Breast epithelium (tissue), 4 donors: ENCODE results near the gene DOK5. TPM values are rescaled to one million over a fixed set of nuclear protein-coding genes. Genes with fewer than 3 reads are reported as not detected.

Experiments
- DNase-seq, 2 donors: peaks; one replicate each; pipeline ENCODE4 v3.0.0-alpha.2; 2019; ENCODE audit warnings: low spot score in 2 of 2
- H3K27ac ChIP-seq, 2 donors: fragments of 200-600 bp; sonication (generic) in 1 of 2; one replicate each; pipeline ENCODE4 v1.5.1; 2016 to 2019; ENCODE audit warnings: mild to moderate bottlenecking in 1 of 2
- H3K27me3 ChIP-seq, 2 donors: fragments of 200-600 bp; sonication (generic) in 1 of 2; one replicate each; pipeline versions ENCODE4 v1.5.1 to v1.6.0; 2017 to 2019; ENCODE audit warnings: control low read depth in 1 of 2, mild to moderate bottlenecking in 1 of 2
- H3K36me3 ChIP-seq: fragments of 200-600 bp; one replicate; pipeline ENCODE4 v1.5.1; 2019
- H3K4me1 ChIP-seq, 2 donors: fragments of 200-600 bp; sonication (generic); one replicate each; pipeline ENCODE4 v1.5.1; 2016 to 2019; ENCODE audit warnings: control low read depth in 1 of 2
- H3K4me3 ChIP-seq, 3 donors: fragments of 200-600 bp; sonication (generic); 1 replicate in 2 of 3; 2 replicates in 1 of 3; pipeline ENCODE4 v1.5.1; 2016 to 2019; ENCODE audit warnings: mild to moderate bottlenecking in 3 of 3, moderate library complexity in 2 of 3
- H3K9me3 ChIP-seq, 2 donors: fragments of 200-600 bp; sonication (generic) in 1 of 2; one replicate each; pipeline ENCODE4 v1.5.1; 2016 to 2019; ENCODE audit warnings: control low read depth in 1 of 2
- CTCF ChIP-seq, 3 donors: fragments of 450-650 bp; IDR thresholded peaks; one replicate each; pipeline ENCODE4 v1.5.1; 2016 to 2017; ENCODE audit warnings: antibody characterized with exemption in 3 of 3, mild to moderate bottlenecking in 3 of 3, moderate library complexity in 3 of 3
- POLR2A ChIP-seq: fragments of 450-650 bp; IDR thresholded peaks from one replicate; pipeline ENCODE4 v1.6.1; 2016; ENCODE audit warnings: antibody characterized with exemption, mild to moderate bottlenecking, moderate library complexity
- POLR2AphosphoS5 ChIP-seq, 3 donors: sonication (generic); formaldehyde crosslinking; IDR thresholded peaks; one replicate each; pipeline ENCODE4 v1.6.1; 2017; ENCODE audit warnings: antibody characterized with exemption in 3 of 3
- intact Hi-C: fragments of 100-400 bp; cut with DNase I; formaldehyde crosslinking; loops from one replicate; pipeline ENCODE4 v1.15.1; 2023; ENCODE audit warnings: low total_unique reads
- total RNA-seq, 3 donors: library from RNA; depleted of rRNA; stranded (reverse); fragments of >200 nt; gene quantifications; one replicate each; pipeline ENCODE4 v1.1.0, GENCODE V29; 2016

The DOK5 gene
- total RNA-seq, 3 donors from 2014 or later: 2.0 to 4.0 (median 3.4) TPM

GRCh38 chr20:54464003-54464402 lies 11.4 kb upstream of the DOK5 start:
- H3K4me3 ChIP-seq: no peak overlapping the region
- DNase-seq: no peak
- no peaks in the 10 kb centered on the region for H3K9me3 ChIP-seq
- TF ChIP-seq POLR2A (no peak), CTCF (IDR thresholded peaks at IDR 0.05) (no peak), POLR2AphosphoS5 (IDR thresholded peaks at IDR 0.05) (no peak)
- H3K27ac ChIP-seq: no peak overlapping the region
- H3K4me1 ChIP-seq: no peaks in the 10 kb centered on the region
- H3K27me3 ChIP-seq: no peaks in the 10 kb centered on the region
- H3K36me3 ChIP-seq: no peaks in the 10 kb centered on the region
- intact Hi-C loops: no loop called here

GRCh38 chr20:54466127-54466526 lies 9.3 kb upstream of the DOK5 start:
- DNase-seq: no peak
- no peak overlapping the region for H3K4me3 ChIP-seq
- no peaks in the 10 kb centered on the region for H3K36me3 ChIP-seq
- H3K27me3 ChIP-seq: no peaks in the 10 kb centered on the region
- TF ChIP-seq CTCF (IDR thresholded peaks at IDR 0.05) (no peak), POLR2A (no peak), POLR2AphosphoS5 (IDR thresholded peaks at IDR 0.05) (no peak)
- no peaks in the 10 kb centered on the region for H3K9me3 ChIP-seq
- no peaks in the 10 kb centered on the region for H3K4me1 ChIP-seq
- intact Hi-C loops: no loop called here
- H3K27ac ChIP-seq: no peak overlapping the region

- TF ChIP-seq CTCF (IDR thresholded peaks at IDR 0.05) (no peak), POLR2AphosphoS5 (IDR thresholded peaks at IDR 0.05) (no peak)
- Histone ChIP-seq H3K9me3 (no peaks in the 10 kb centered on the region), H3K4me3 (no peak overlapping the region), H3K27ac (no peak overlapping the region), H3K36me3 (no peaks in the 10 kb centered on the region), H3K4me1 (no peaks in the 10 kb centered on the region), H3K27me3 (no peaks in the 10 kb centered on the region)
- DNase-seq: no peak
- intact Hi-C loops: no loop called here
Measured at GRCh38 chr20:54467622-54468021, 7.8 kb upstream of the DOK5 start.

GRCh38 chr20:54468082-54468481 lies 7.3 kb upstream of the DOK5 start:
- intact Hi-C loops: no loop called here
- no peak for DNase-seq
- no peak overlapping the region for H3K4me3 ChIP-seq
- H3K27me3 ChIP-seq: no peaks in the 10 kb centered on the region
- TF ChIP-seq POLR2A (no peak), CTCF (IDR thresholded peaks at IDR 0.05) (no peak), POLR2AphosphoS5 (IDR thresholded peaks at IDR 0.05) (no peak)
- no peaks in the 10 kb centered on the region for H3K4me1 ChIP-seq
- no peaks in the 10 kb centered on the region for H3K36me3 ChIP-seq
- H3K9me3 ChIP-seq: no peaks in the 10 kb centered on the region
- no peak overlapping the region for H3K27ac ChIP-seq

GRCh38 chr20:54469293-54469692 lies 6.1 kb upstream of the DOK5 start:
- intact Hi-C loops: no loop called here
- TF ChIP-seq POLR2A (no peak), POLR2AphosphoS5 (IDR thresholded peaks at IDR 0.05) (no peak), CTCF (IDR thresholded peaks at IDR 0.05) (no peak)
- no peak for DNase-seq
- Histone ChIP-seq H3K9me3 (no peaks in the 10 kb centered on the region), H3K27ac (no peak overlapping the region), H3K4me1 (no peaks in the 10 kb centered on the region), H3K4me3 (no peak overlapping the region), H3K36me3 (no peaks in the 10 kb centered on the region), H3K27me3 (no peaks in the 10 kb centered on the region)
